PC-3 (cell line): ENCODE results near the gene MALRD1. TPM values are rescaled to one million over a fixed set of nuclear protein-coding genes. Genes with fewer than 3 reads are reported as not detected.

ENCODE experiments used
- ATAC-seq: fragments of 200-7000 bp; cut with Tn5 transposase; 2 replicates; pipeline ENCODE4 v1.9.1; 2020; ENCODE audit warnings: mild to moderate bottlenecking, moderate library complexity
- BruUV-seq: library from RNA; stranded (reverse); fragments of 400-500 nt; replicated peaks from 2 replicates; lab custom pipeline; 2021; lab: Mats Ljungman, UMichigan
- CTCF ChIA-PET: fragments of 300-600 bp; sonication (Branson Sonifier 250); formaldehyde crosslinking; loops from one replicate; lab custom pipeline; 2022; ENCODE audit warnings: antibody characterized with exemption; lab: Charles Lee
- POLR2A ChIA-PET: fragments of 300-600 bp; sonication (Branson Sonifier 250); formaldehyde crosslinking; loops from one replicate; lab custom pipeline; 2022; ENCODE audit warnings: antibody characterized with exemption; ENCODE audit not compliant: unreplicated experiment; lab: Charles Lee
- DNase-seq: peaks from one replicate; pipeline ENCODE4 v3.0.0-alpha.2; 2015
- H2AFZ ChIP-seq: fragments of 300-600 bp; sonication (generic); 2 replicates; pipeline ENCODE4 v1.6.0; 2016; ENCODE audit warnings: antibody characterized with exemption, low read length
- H3F3A ChIP-seq: fragments of 300-600 bp; sonication (generic); one replicate; pipeline ENCODE4 v1.6.0; 2017; ENCODE audit warnings: antibody characterized with exemption, low read length, control low read depth, mild to moderate bottlenecking; ENCODE audit not compliant: unreplicated experiment
- H3K27ac ChIP-seq: fragments of 300-600 bp; sonication (generic); 2 replicates; pipeline ENCODE4 v1.5.1; 2016; ENCODE audit warnings: mild to moderate bottlenecking, low read length
- H3K27me3 ChIP-seq: fragments of 300-600 bp; sonication (generic); 2 replicates; pipeline ENCODE4 v1.6.1; 2016; ENCODE audit warnings: low read length, mixed read lengths
- H3K36me3 ChIP-seq: fragments of 300-600 bp; sonication (generic); 2 replicates; pipeline ENCODE4 v1.6.1; 2016; ENCODE audit warnings: low read depth, mixed run types, low read length, mixed read lengths
- H3K4me1 ChIP-seq: fragments of 300-600 bp; sonication (generic); 2 replicates; pipeline ENCODE4 v1.5.1; 2016; ENCODE audit warnings: low read length; ENCODE audit not compliant: insufficient read depth
- H3K4me2 ChIP-seq: fragments of 300-600 bp; sonication (generic); 2 replicates; pipeline ENCODE4 v1.6.0; 2016; ENCODE audit warnings: low read length
- H3K4me3 ChIP-seq: fragments of 300-600 bp; sonication (generic); 2 replicates; pipeline ENCODE4 v1.5.1; 2016; ENCODE audit warnings: mild to moderate bottlenecking, low read length, mixed read lengths
- H3K79me2 ChIP-seq: fragments of 300-600 bp; sonication (generic); 2 replicates; pipeline ENCODE4 v1.6.1; 2017; ENCODE audit warnings: low read length, mixed read lengths
- H3K9ac ChIP-seq: fragments of 300-600 bp; sonication (generic); 2 replicates; pipeline ENCODE4 v1.6.0; 2016; ENCODE audit warnings: mild to moderate bottlenecking, low read length
- H3K9me2 ChIP-seq: fragments of 300-600 bp; sonication (generic); replicated peaks from 2 replicates; pipeline ENCODE4 v1.6.1; 2016; ENCODE audit warnings: mixed run types, low read length, mixed read lengths
- H3K9me3 ChIP-seq: fragments of 300-600 bp; sonication (generic); 2 replicates; pipeline ENCODE4 v1.6.1; 2016; ENCODE audit warnings: low read length, mixed read lengths
- H4K20me1 ChIP-seq: fragments of 300-600 bp; sonication (generic); 2 replicates; pipeline ENCODE4 v1.6.1; 2016; ENCODE audit warnings: low read length, mixed read lengths
- EZH2 ChIP-seq: fragments of 300-600 bp; sonication (generic); IDR thresholded peaks from one replicate; pipeline ENCODE4 v1.6.1; 2017; ENCODE audit warnings: antibody characterized with exemption, mild to moderate bottlenecking, low read length; ENCODE audit not compliant: unreplicated experiment
- EZH2phosphoT487 ChIP-seq: fragments of 300-600 bp; sonication (generic); IDR thresholded peaks from 2 replicates; pipeline ENCODE4 v1.6.1; 2018; ENCODE audit warnings: mild to moderate bottlenecking, antibody characterized with exemption, low read length, borderline replicate concordance
- intact Hi-C: fragments of 100-400 bp; cut with micrococcal nuclease; formaldehyde crosslinking; loops from 2 replicates; pipeline ENCODE4 v1.9.0; 2023
- total RNA-seq: library from RNA; depleted of rRNA; stranded (reverse); fragments of >200 nt; gene quantifications from 2 replicates; pipeline ENCODE4 v1.2.3, GENCODE V29; 2014
- TF ChIP-seq, protein P1 (sequence below): fragments of 300-600 bp; sonication (generic); conservative IDR thresholded peaks from 2 replicates; pipeline ENCODE4 v1.5.1; 2017; ENCODE audit warnings: antibody characterized with exemption, low read depth, mild to moderate bottlenecking, low read length

Gene MALRD1
- total RNA-seq, 1 experiment from 2014 or later: not detected

DNA sequence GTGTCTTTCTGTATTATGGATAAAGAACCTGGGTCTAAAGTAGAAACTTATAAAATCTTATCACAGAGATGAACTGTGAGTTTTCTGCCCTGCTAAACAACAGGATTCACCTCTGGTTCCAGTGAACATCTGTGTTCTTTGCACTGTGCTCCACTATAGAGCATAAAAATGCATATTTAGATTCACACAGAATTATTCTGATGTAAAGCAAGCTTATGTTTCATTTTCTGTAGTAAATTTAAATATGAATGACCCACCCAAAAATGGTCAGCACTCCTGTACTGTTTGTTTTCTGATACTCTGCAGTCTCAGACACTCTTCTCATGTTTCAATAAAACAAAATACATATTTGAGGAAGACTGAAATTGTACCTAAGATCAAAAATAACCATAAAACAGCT, 563.2 kb downstream of the MALRD1 start:
- no peak overlapping the region for H2AFZ ChIP-seq
- ChIA-PET CTCF (no interaction called here), POLR2A (no interaction called here)
- intact Hi-C loops: no loop called here
- H3F3A ChIP-seq: no peaks in the 10 kb centered on the region
- H3K4me2 ChIP-seq: no peak overlapping the region
- H3K4me1 ChIP-seq: no peaks in the 10 kb centered on the region
- no peaks in the 10 kb centered on the region for H4K20me1 ChIP-seq
- no peak for TF ChIP-seq EZH2
- no peak for TF ChIP-seq EZH2phosphoT487
- TF ChIP-seq, protein P1, sequence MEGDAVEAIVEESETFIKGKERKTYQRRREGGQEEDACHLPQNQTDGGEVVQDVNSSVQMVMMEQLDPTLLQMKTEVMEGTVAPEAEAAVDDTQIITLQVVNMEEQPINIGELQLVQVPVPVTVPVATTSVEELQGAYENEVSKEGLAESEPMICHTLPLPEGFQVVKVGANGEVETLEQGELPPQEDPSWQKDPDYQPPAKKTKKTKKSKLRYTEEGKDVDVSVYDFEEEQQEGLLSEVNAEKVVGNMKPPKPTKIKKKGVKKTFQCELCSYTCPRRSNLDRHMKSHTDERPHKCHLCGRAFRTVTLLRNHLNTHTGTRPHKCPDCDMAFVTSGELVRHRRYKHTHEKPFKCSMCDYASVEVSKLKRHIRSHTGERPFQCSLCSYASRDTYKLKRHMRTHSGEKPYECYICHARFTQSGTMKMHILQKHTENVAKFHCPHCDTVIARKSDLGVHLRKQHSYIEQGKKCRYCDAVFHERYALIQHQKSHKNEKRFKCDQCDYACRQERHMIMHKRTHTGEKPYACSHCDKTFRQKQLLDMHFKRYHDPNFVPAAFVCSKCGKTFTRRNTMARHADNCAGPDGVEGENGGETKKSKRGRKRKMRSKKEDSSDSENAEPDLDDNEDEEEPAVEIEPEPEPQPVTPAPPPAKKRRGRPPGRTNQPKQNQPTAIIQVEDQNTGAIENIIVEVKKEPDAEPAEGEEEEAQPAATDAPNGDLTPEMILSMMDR: no peak
- ATAC-seq (no peak), DNase-seq (no peak)
- no TSS peak for BruUV-seq
- no peak overlapping the region for H3K9ac ChIP-seq
- no peak overlapping the region for H3K4me3 ChIP-seq
- H3K9me2 ChIP-seq: no peaks in the 10 kb centered on the region
- no peaks in the 10 kb centered on the region for H3K27me3 ChIP-seq
- no peaks in the 10 kb centered on the region for H3K36me3 ChIP-seq
- H3K9me3 ChIP-seq: no peaks in the 10 kb centered on the region
- H3K27ac ChIP-seq: no peak overlapping the region
- H3K79me2 ChIP-seq: no peaks in the 10 kb centered on the region

DNA sequence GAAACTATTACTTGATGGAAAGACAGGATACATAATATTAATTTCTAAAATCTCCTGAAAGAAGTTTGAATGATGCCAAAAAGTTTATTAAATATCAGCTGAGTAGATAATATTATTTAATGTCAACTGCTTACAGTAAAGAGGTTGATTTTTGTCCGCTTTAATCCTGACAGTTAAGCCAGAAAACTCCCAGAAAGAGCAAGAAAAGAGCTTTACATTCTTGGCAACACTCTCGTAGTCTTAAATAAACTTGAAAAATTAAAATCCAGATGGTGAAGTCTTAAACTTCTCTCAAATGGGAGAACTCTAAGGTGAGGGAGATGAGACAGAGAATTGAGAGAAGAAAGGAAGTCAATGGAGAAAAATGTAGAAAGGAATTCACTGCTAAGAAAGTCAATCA, 568.4 kb downstream of the MALRD1 start:
- Histone ChIP-seq H3K27ac (no peak overlapping the region), H3K79me2 (no peaks in the 10 kb centered on the region), H4K20me1 (no peaks in the 10 kb centered on the region), H3K27me3 (no peaks in the 10 kb centered on the region), H3K4me1 (no peaks in the 10 kb centered on the region), H3K36me3 (no peaks in the 10 kb centered on the region), H2AFZ (no peak overlapping the region), H3K4me2 (no peak overlapping the region), H3K9me2 (no peaks in the 10 kb centered on the region), H3K9ac (no peak overlapping the region), H3K9me3 (no peaks in the 10 kb centered on the region), H3F3A (no peaks in the 10 kb centered on the region), H3K4me3 (no peak overlapping the region)
- intact Hi-C loops: no loop called here
- DNase-seq (no peak), ATAC-seq (no peak)
- no TSS peak for BruUV-seq
- ChIA-PET POLR2A (no interaction called here), CTCF (no interaction called here)
- TF ChIP-seq EZH2 (no peak), EZH2phosphoT487 (no peak)
- TF ChIP-seq, protein P1: no peak

DNA sequence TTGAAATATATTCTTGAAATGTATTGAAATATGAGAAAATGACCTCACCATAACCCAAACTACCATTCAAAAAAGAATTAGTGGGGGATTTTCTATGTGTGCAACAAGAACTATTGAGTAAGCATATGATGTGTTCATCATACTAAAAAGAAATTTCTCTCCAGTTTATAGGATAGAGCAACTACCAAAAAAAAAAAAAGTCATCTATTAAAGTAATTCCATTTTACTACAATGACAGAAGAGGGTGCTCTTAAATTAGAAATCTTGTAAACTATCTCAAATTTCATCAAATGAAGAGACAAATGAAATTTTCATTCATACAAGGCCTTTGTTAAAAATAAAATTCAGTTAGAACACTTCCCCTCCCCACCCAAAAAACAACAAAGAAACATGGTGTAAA, 572.2 kb downstream of the MALRD1 start:
- BruUV-seq: no TSS peak
- DNase-seq (no peak), ATAC-seq (no peak)
- Histone ChIP-seq H4K20me1 (no peaks in the 10 kb centered on the region), H3K4me3 (no peak overlapping the region), H2AFZ (no peak overlapping the region), H3K27me3 (no peaks in the 10 kb centered on the region), H3K27ac (no peak overlapping the region), H3K79me2 (no peaks in the 10 kb centered on the region), H3K36me3 (no peaks in the 10 kb centered on the region), H3K9me3 (no peaks in the 10 kb centered on the region), H3F3A (no peaks in the 10 kb centered on the region), H3K4me1 (no peaks in the 10 kb centered on the region), H3K9me2 (no peaks in the 10 kb centered on the region), H3K4me2 (no peak overlapping the region), H3K9ac (no peak overlapping the region)
- CTCF ChIA-PET: no interaction called here
- TF ChIP-seq, protein P1: no peak
- intact Hi-C loops: no loop called here
- POLR2A ChIA-PET: no interaction called here
